HepG2 (cell line): ENCODE results near the gene ADARB1. TPM values are rescaled to one million over a fixed set of nuclear protein-coding genes. Genes with fewer than 3 reads are reported as not detected.
A peak's percentile ranks its signal among the peaks of the same experiment; 100 is the strongest.

Experiments used
- ARNT ChIP-seq: fragments of 450-650 bp; IDR thresholded peaks from 2 replicates; pipeline ENCODE4 v1.6.1; 2017
- ATF7-NPFF ChIP-seq: sonication (generic); formaldehyde crosslinking; IDR thresholded peaks from 2 replicates; pipeline ENCODE4 v1.8.1; 2023; ENCODE audit warnings: mild to moderate bottlenecking, low read depth, missing genetic modification reagents, moderate library complexity
- BCL6 ChIP-seq: IDR thresholded peaks from 2 replicates; pipeline ENCODE4 v1.6.1; 2016; ENCODE audit warnings: missing genetic modification reagents, missing compliant biosample characterization
- CBX1 ChIP-seq: IDR thresholded peaks from one replicate; pipeline ENCODE4 v1.6.1; 2016; ENCODE audit warnings: antibody characterized with exemption, low read depth
- CBX2 ChIP-seq, 2 experiments: fragments of 200-600 bp in 1 of 2; sonication (generic); formaldehyde crosslinking in 1 of 2; IDR thresholded peaks; 2 replicates each; pipeline versions ENCODE4 v1.7.0 to v1.8.1; 2018 to 2022; ENCODE audit warnings: low read depth in 2 of 2, low read length in 1 of 2, mild to moderate bottlenecking in 1 of 2, missing genetic modification reagents in 1 of 2
- CEBPG ChIP-seq: IDR thresholded peaks from 2 replicates; pipeline ENCODE4 v1.6.1; 2016
- CENPX ChIP-seq: sonication (generic); formaldehyde crosslinking; IDR thresholded peaks from 2 replicates; pipeline ENCODE4 v1.9.0; 2021; ENCODE audit warnings: mild to moderate bottlenecking, missing genetic modification reagents, moderate library complexity
- HMGXB3 ChIP-seq: sonication (generic); formaldehyde crosslinking; IDR thresholded peaks from 2 replicates; pipeline ENCODE4 v1.4.0; 2020; ENCODE audit warnings: missing genetic modification reagents, borderline replicate concordance
- HNRNPH1 ChIP-seq: fragments of 200-400 bp; formaldehyde crosslinking; optimal IDR thresholded peaks from 2 replicates; pipeline ENCODE3; 2017; ENCODE audit warnings: mild to moderate bottlenecking, low read depth, low read length
- PHF8 ChIP-seq: sonication (generic); formaldehyde crosslinking; IDR thresholded peaks from 2 replicates; pipeline ENCODE4 v1.5.0; 2020; ENCODE audit warnings: missing genetic modification reagents
- PRMT3 ChIP-seq: sonication (generic); formaldehyde crosslinking; IDR thresholded peaks from 2 replicates; pipeline ENCODE4 v1.8.1; 2022; ENCODE audit warnings: low read depth, mild to moderate bottlenecking, moderate library complexity, missing genetic modification reagents, borderline replicate concordance
- RFXANK ChIP-seq: IDR thresholded peaks from 2 replicates; pipeline ENCODE4 v1.6.1; 2016
- SMARCC2 ChIP-seq: fragments of 450-650 bp; IDR thresholded peaks from 2 replicates; pipeline ENCODE4 v1.6.1; 2017; ENCODE audit warnings: antibody characterized with exemption, mild to moderate bottlenecking
- SRSF1 ChIP-seq: fragments of 200-400 bp; formaldehyde crosslinking; optimal IDR thresholded peaks from 2 replicates; pipeline ENCODE3; 2017; ENCODE audit warnings: mild to moderate bottlenecking, low read depth, low read length, moderate library complexity
- ZEB1 ChIP-seq: IDR thresholded peaks from 2 replicates; pipeline ENCODE4 v1.6.1; 2012; ENCODE audit warnings: mild to moderate bottlenecking, low read depth, inconsistent platforms; ENCODE audit not compliant: insufficient replicate concordance
- ZFP82 ChIP-seq: sonication (generic); formaldehyde crosslinking; IDR thresholded peaks from 2 replicates; pipeline ENCODE4 v1.5.1; 2020; ENCODE audit warnings: mild to moderate bottlenecking, missing genetic modification reagents, borderline replicate concordance
- ZMYM4 ChIP-seq: sonication (generic); formaldehyde crosslinking; IDR thresholded peaks from 2 replicates; pipeline ENCODE4 v1.8.1; 2023; ENCODE audit warnings: mild to moderate bottlenecking, missing genetic modification reagents
- ZNF282 ChIP-seq: fragments of 450-650 bp; IDR thresholded peaks from 2 replicates; pipeline ENCODE4 v1.6.1; 2018; ENCODE audit not compliant: partially characterized antibody
- ZNF414 ChIP-seq: sonication (generic); formaldehyde crosslinking; IDR thresholded peaks from 2 replicates; pipeline ENCODE4 v1.5.0; 2020; ENCODE audit warnings: missing genetic modification reagents
- ZNF441 ChIP-seq: sonication (generic); formaldehyde crosslinking; IDR thresholded peaks from 2 replicates; pipeline ENCODE4 v1.7.0; 2021; ENCODE audit warnings: missing genetic modification reagents, borderline replicate concordance
- ZNF460 ChIP-seq: sonication (generic); formaldehyde crosslinking; IDR thresholded peaks from 2 replicates; pipeline ENCODE4 v1.5.1; 2020; ENCODE audit warnings: missing genetic modification reagents, mild to moderate bottlenecking, borderline replicate concordance
- ZNF513 ChIP-seq: sonication (generic); formaldehyde crosslinking; conservative IDR thresholded peaks from 2 replicates; pipeline ENCODE4 v1.5.0; 2020; ENCODE audit warnings: missing genetic modification reagents
- ZNF550 ChIP-seq: sonication (generic); formaldehyde crosslinking; IDR thresholded peaks from 2 replicates; pipeline ENCODE4 v1.4.0; 2020; ENCODE audit warnings: mild to moderate bottlenecking, missing genetic modification reagents, borderline replicate concordance
- ZNF570 ChIP-seq: sonication (generic); formaldehyde crosslinking; IDR thresholded peaks from 2 replicates; pipeline ENCODE4 v1.4.0; 2020; ENCODE audit warnings: mild to moderate bottlenecking, missing genetic modification reagents, borderline replicate concordance
- polyA plus RNA-seq, 8 experiments: library from polyadenylated mRNA; depleted of rRNA in 3 of 8; stranded (reverse) in 7 of 8; unstranded in 1 of 8; fragments of >200 nt; fragmentation: Illumina TruSeq in 4 of 8; extraction: Trizol in 4 of 8; gene quantifications; 2 replicates each; pipeline versions ENCODE4 v1.2.1 to v1.2.3, GENCODE V29; 2011 to 2016; ENCODE audit warnings: low read depth in 4 of 8, missing spikeins in 1 of 8, mixed read lengths in 1 of 8; ENCODE audit not compliant: insufficient read depth in 1 of 8
- total RNA-seq, 5 experiments: library from RNA; depleted of rRNA; stranded (reverse); fragments of >200 nt; fragmentation: Illumina TruSeq; extraction: Trizol; gene quantifications; 2 replicates each; pipeline ENCODE4 v1.2.3, GENCODE V29; 2016; ENCODE audit warnings: low read depth in 1 of 5

Gene ADARB1
- total and polyA plus RNA-seq, 2 of the 13 experiments (the other 11 are each of a cell fraction or from before 2014, with no cell fraction given): 6.6 to 10.0 TPM

- TF ChIP-seq ZNF513 (CRISPR knock-in tag): 0 out of 2 replicates have a peak, but pooled peaks have one; percentile 53
- peak; percentile 99 for TF ChIP-seq CBX1
- TF ChIP-seq CEBPG: no peak
- peak; percentile 12; the same call in 1 of the 2 replicates for TF ChIP-seq ZMYM4
- TF ChIP-seq RFXANK: no peak
- TF ChIP-seq ZNF460: no peak
- 0 out of 2 replicates have a peak, but pooled peaks have one; percentile 31 for TF ChIP-seq PHF8
- peak; percentile 95 for TF ChIP-seq PRMT3 (CRISPR knock-in tag)
- peak; percentile 98 for TF ChIP-seq HNRNPH1
- TF ChIP-seq ZNF570 (CRISPR knock-in tag): no peak
- TF ChIP-seq BCL6: no peak
- TF ChIP-seq ATF7-NPFF (CRISPR knock-in tag): peak; percentile 70; the same call in 1 of the 2 replicates
- peak; percentile 6 for TF ChIP-seq ZEB1
- TF ChIP-seq SMARCC2: no peak
- TF ChIP-seq ZNF282: no peak
- peak; percentile 54 for TF ChIP-seq SRSF1
- TF ChIP-seq ZFP82 (CRISPR knock-in tag): peak; percentile 40; the same call in 1 of the 2 replicates
- no peak for TF ChIP-seq CENPX (CRISPR knock-in tag)
- TF ChIP-seq HMGXB3 (CRISPR knock-in tag): no peak
- TF ChIP-seq ZNF441 (CRISPR knock-in tag): no peak
- TF ChIP-seq ARNT: no peak
- TF ChIP-seq ZNF550 (CRISPR knock-in tag): no peak
- no peak for TF ChIP-seq ZNF414
- TF ChIP-seq CBX2 (IDR thresholded peaks at IDR 0.05; ENCODE audit: low read depth, low read length): no peak
- no peak for TF ChIP-seq CBX2 (CRISPR knock-in tag; IDR thresholded peaks at IDR 0.05; ENCODE audit: low read depth)
These were observed at the start of gene ADARB1 (continued) for GRCh38 chr21:45074048-45074817.
